ENCODE results near the gene TSSC4. TPM values are rescaled to one million over a fixed set of nuclear protein-coding genes. Genes with fewer than 3 reads are reported as not detected.

The TSSC4 gene
- total RNA-seq, 1 donor, result 31.5 TPM

DNA sequence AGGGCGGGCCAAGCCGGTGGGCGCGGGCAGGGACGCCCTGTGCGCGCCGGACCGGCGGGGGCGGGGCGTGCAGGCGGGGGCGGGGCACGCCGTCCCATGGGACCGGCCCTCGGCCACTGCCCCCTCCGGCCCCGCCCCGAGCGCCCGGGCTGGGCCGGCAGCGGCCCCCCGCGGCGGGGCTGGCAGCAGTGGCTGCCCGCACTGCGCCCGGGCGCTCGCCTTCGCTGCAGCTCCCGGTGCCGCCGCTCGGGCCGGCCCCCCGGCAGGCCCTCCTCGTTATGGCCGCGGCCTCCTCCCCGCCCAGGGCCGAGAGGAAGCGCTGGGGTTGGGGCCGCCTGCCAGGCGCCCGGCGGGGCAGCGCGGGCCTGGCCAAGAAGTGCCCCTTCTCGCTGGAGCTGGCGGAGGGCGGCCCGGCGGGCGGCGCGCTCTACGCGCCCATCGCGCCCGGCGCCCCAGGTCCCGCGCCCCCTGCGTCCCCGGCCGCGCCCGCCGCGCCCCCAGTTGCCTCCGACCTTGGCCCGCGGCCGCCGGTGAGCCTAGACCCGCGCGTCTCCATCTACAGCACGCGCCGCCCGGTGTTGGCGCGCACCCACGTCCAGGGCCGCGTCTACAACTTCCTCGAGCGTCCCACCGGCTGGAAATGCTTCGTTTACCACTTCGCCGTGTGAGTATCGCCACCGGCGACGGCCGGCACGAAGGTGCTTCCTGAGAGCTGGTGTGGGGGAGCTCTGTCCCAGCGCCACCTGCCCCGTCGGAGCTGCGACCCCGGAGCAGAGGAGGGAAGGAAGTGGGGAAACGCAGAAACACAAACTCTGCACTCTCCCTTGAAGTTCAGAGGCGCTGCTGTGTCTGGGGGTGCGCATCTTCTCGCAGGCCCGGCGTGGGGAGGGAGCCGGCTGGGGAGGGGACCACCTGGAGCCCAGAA is 44.5 kb downstream of the TSSC4 start, which contains the start of gene KCNQ1:
KCNQ1 (plus strand) TSS at position 188 of the 925 bp plus-strand sequence; CDS start at position 279, 91 bp downstream.
- H3K4me3 ChIP-seq (ENCODE audit: low read depth, low read length), result no peak within 1 kb of the TSS
- no peak for DNase-seq (ENCODE audit: low read depth)
- TF ChIP-seq, protein P1, sequence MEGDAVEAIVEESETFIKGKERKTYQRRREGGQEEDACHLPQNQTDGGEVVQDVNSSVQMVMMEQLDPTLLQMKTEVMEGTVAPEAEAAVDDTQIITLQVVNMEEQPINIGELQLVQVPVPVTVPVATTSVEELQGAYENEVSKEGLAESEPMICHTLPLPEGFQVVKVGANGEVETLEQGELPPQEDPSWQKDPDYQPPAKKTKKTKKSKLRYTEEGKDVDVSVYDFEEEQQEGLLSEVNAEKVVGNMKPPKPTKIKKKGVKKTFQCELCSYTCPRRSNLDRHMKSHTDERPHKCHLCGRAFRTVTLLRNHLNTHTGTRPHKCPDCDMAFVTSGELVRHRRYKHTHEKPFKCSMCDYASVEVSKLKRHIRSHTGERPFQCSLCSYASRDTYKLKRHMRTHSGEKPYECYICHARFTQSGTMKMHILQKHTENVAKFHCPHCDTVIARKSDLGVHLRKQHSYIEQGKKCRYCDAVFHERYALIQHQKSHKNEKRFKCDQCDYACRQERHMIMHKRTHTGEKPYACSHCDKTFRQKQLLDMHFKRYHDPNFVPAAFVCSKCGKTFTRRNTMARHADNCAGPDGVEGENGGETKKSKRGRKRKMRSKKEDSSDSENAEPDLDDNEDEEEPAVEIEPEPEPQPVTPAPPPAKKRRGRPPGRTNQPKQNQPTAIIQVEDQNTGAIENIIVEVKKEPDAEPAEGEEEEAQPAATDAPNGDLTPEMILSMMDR (IDR thresholded peaks at IDR 0.05; ENCODE audit: insufficient read depth, low read length), result no peak

DNA sequence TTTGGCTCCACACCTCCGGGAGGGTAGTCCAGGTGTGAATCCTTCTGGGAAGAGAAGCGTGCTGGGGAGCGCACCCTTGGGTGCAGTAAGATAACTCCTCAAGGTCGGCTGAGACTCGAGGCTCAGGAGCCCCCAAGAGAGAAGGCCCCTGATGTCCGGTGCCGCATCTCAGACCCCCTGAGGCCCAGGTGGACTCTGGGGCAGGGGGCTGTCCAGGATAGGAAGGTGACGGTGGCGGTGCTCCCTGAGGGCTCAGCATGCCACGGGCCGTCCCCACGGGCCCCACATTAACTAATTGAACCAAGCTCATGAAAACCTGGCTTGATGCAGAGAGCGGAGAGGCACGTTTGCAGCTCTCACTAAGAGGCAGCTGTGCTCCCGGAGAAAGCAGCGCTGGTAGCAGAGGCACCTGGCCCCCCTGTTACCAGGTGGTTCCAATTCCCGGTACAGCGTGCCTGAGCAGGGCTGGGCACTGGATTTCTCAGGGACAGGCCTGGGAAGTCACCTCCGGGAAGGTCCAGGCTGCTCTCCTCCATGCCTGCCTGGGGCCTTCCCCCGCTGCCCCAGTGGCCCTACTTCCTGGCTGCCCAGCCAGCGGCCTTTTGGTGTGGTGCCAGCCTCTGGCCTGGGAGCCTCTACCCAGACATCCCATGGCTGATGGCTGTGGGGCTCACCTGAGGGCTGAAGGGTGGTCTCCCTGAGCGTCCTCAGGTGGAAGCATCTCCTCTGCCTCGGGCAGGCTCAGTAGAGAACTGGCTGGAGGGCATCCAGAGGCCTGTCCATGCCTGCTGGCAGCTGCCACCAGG is 45.4 kb downstream of the TSSC4 start:
- DNase-seq (ENCODE audit: low read depth), result no peak
- TF ChIP-seq, protein P1 (IDR thresholded peaks at IDR 0.05; ENCODE audit: insufficient read depth, low read length), result no peak
- H3K4me3 ChIP-seq (ENCODE audit: low read depth, low read length), result no peak overlapping the region

- no peak for DNase-seq (ENCODE audit: low read depth)
- TF ChIP-seq, protein P1 (IDR thresholded peaks at IDR 0.05; ENCODE audit: insufficient read depth, low read length), result no peak
- H3K4me3 ChIP-seq (ENCODE audit: low read depth, low read length), result no peak overlapping the region
Measured at GRCh38 chr11:2446590-2447252, 46.2 kb downstream of the TSSC4 start.

GRCh38 chr11:2447253-2447950 is 46.9 kb downstream of the TSSC4 start:
- TF ChIP-seq, protein P1 (IDR thresholded peaks at IDR 0.05; ENCODE audit: insufficient read depth, low read length), result no peak
- DNase-seq (ENCODE audit: low read depth), result no peak
- no peak overlapping the region for H3K4me3 ChIP-seq (ENCODE audit: low read depth, low read length)

- DNase-seq (ENCODE audit: low read depth), result no peak
- TF ChIP-seq, protein P1 (IDR thresholded peaks at IDR 0.05; ENCODE audit: insufficient read depth, low read length), result no peak
Measured at GRCh38 chr11:2447951-2448650, 47.6 kb downstream of the TSSC4 start.

More at GRCh38 chr11:2447951-2448650, 47.6 kb downstream of the TSSC4 start:
- H3K4me3 ChIP-seq (ENCODE audit: low read depth, low read length), result no peak overlapping the region
